HK-2 (cell line): ENCODE results near the gene FRMD8.

Source experiments
- DNase-seq: peaks from one replicate; pipeline ENCODE4 v3.0.0-alpha.2; 2018; ENCODE audit not compliant: unreplicated experiment

The FRMD8 gene

DNA sequence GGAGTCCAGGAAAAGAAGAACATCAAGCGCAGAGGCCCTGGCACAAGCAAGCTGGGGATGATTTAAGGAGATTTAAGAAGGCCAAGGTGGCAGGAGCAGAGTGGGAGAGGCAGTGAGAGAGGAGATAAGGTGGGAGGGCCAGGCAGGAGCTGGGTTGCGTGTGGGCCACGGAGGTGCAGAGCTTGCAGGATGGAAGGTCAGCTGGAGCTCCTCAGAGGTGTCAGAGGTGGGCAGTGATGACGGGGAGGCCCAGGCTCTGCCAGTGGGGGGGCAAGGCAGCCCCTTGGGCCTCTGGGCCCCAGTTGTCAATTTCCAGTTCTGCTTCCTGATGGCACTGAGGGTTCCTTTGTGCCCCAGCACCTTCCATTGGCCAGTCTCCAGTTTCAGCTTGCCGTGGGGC, 6.5 kb downstream of the FRMD8 start:
- DNase-seq = no peak

DNA sequence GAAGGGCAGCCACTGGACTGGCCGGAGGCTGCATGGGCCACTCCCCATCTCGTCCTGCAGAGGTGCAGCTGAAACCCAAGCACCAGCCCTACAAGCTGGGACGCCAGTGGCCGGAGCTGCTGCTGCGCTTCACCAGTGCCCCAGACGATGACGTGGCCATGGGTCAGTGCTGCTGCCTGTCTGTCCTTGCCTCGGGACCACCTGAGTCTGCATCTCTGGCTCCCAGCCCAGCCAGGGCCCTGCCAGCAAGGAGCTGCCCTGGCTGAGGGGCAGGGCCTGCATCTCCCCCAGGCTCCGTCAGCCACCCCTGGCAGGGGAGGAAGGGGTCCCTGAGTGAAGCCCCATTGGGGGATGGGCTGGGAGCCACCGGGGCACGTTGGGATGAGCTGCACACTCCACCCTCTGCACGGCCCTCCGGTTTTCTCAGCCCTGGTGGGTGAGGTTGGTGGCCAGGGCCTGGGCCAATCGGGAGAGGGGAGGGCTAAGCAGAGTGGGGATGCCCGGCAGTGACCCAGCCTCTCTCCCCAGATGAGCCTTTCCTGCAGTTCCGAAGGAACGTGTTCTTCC, 7.2 kb downstream of the FRMD8 start:
- DNase-seq = no peak

DNA sequence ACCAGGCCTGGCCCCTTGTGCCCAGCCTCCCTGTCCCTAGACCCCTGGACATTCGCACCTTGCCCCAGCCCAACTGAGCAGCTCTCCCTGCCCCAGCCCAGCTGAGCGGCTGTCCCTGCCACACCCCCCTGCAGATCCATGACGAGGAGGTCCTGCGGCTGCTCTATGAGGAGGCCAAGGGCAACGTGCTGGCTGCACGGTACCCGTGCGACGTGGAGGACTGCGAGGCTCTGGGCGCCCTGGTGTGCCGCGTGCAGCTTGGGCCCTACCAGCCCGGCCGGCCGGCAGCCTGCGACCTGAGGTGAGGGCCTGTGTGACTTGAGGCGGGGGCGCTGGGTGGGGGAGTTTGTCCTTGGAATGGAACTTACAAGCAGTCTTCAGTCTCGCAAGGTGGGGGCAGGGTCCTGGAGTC, 7.7 kb downstream of the FRMD8 start:
- no peak for DNase-seq

DNA sequence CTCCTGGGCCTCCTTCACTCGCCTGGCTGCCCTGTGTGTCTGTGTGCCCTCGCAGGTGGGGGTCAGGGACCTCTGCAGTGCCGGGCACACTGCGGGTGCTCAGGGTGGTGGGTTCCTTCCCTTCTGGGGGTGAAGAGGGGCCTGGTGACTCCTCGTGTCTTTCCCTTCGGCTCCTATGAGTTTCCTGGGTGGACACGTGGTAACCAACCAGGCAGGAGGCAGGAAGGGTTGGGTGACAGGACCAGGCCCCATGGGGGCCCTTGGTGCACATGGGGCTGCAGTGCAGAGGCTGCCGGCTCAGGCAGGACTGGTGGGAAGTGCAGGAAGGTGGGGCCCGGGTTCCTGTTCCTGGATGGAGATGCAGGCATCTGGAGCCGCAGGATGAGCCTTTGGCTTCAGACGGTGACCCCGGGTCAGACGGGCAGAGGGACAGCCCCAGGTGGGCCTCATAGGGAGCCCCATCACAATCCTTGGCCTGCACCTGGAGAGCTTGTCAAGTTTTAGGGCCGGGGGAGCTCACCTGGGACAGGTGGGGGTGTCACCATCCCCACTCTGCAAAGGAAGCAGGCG, 9.6 kb downstream of the FRMD8 start:
- DNase-seq = no peak

DNA sequence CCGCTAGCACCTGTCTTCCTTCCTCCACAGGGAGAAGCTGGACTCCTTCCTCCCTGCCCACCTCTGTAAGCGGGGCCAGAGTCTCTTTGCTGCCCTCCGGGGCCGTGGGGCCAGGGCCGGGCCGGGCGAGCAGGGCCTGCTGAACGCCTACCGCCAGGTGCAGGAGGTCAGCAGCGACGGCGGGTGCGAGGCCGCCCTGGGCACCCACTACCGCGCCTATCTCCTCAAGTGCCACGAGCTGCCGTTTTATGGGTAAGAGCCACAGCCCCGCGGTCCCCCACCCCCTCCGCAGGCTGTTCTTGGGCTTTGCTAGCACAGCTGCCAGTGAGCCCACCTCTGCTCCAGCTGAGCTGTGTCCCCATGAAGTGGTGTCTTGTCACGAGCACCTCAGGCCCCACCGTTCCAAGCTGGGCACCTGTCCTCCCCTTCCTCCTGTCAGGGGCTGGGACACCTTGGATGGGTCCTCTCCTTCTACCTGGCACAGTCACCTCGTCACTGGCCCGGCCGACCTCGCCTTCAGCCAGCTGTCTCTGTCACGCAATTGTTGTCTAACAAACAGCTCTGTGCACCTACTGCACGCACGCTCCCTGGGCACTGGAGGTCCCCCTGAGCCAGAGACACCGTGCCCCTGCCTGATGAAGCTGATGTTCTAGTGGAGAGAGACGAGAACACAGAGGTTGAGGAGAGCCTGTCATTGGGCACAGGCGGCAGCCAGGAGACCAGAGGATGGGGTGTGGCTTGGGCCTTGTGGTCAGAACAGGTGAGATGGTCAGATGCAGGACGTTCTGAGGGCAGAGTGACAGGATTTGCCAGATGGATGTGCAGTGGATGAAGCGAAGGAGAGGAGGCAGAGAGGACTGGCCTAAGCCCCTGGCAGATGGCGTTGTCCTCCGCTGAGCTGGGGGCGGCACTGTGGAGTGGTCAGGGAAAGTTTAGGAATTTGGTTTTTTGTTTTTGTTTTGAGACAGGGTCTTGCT, 10.6 kb downstream of the FRMD8 start:
- no peak for DNase-seq

DNA sequence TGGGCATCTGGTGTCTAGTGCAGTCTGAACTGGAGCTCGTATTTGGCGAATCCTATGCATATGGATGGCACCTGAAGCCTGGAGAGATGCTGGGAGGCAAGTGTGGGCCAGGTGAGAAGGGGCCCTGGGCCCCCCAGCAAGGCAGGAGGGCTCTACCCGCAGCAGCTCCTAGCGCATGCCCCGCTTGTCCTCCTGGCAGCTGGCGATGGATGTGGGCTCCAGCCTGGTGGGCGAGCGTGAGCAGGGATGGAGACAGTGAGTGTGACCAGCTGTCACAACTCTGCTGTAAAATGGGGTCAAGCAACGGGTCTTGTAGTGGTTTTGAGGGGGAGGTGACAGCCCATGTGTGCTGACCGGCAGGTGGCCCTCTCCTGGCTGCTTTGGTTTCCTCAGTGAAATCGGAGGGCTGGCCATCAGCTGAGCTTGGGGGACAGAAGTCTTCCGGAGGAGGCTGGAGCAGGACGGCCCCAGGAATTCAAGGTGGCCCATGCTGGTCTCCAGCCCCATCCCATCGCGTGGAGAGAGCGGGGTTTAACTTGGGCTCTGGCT, 12.0 kb downstream of the FRMD8 start:
- no peak for DNase-seq

DNA sequence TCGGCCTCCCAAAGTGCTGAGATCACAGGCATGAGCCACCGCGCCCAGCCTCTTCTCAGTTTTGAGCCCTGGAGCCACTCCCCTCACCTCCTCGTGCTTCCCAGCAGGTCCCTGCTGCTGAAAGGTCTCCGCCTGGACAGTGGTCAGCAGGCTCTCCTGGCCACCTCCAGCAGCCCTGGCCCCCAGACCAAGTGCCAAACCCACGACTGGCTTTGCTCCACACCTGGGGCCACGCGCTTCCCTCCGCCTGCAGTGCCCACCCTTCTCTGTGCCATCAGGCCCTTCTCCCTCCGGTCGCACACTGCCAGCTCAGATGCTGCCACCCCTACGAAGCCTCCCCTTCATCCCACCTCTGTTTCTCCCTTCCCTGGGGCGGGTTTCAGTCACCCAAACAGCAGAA, 12.8 kb downstream of the FRMD8 start:
- no peak for DNase-seq

DNA sequence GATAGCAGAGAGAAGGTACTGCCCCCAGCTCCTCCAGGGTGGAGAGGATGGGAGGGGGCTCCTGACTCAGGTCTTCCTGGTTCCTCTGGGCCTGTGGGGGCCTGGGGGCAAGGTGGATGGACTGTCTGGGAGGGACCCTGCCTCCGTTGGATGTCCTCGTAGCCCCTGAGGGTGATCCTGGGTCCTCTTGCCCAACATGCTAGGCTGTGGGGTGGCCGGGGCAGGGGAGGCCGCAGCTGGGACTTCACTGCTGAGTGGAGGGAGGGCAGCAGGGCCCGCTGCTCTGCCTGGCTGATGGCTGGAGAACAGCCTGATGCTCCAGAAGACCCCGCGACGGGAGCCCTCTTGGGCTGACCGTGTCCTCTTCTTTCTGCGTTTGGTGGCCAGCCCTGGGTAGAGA, 13.4 kb downstream of the FRMD8 start:
- DNase-seq = no peak

DNA sequence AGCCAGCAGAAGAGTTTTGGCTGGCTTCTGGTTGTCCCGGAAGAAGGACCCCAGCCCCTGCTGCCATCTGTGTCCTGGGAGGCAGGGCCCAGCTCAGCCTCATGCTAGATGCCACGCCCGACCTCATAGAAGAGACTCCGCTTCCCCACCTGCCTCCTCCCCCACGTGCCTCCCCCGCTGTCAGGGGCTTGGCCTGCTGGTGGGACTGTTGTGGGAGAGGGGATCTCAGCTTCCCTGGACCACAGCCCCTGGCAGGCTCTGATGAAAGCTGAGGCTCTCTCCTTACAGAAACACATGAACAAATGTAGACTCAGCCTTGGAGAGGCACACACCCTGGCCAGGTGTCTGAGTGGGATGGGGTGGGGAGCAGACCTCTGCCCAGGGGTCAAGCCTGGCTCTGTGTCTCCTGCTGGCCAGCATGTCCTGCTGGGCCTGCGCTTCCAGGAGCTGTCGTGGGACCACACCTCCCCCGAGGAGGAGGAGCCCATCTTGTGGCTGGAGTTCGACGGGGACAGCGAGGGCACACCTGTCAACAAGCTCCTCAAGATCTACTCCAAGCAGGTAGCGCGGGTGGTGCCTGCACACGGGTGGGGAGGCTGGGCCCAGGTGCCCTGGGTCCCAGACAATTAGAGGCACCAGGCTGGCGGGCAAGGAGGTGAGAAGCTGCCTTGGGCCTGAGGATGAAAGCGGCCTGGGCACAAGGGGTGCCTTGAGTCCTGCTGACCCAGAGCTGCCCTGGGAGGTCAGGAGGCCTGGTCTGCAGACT, 14.1 kb downstream of the FRMD8 start:
- no peak for DNase-seq

DNA sequence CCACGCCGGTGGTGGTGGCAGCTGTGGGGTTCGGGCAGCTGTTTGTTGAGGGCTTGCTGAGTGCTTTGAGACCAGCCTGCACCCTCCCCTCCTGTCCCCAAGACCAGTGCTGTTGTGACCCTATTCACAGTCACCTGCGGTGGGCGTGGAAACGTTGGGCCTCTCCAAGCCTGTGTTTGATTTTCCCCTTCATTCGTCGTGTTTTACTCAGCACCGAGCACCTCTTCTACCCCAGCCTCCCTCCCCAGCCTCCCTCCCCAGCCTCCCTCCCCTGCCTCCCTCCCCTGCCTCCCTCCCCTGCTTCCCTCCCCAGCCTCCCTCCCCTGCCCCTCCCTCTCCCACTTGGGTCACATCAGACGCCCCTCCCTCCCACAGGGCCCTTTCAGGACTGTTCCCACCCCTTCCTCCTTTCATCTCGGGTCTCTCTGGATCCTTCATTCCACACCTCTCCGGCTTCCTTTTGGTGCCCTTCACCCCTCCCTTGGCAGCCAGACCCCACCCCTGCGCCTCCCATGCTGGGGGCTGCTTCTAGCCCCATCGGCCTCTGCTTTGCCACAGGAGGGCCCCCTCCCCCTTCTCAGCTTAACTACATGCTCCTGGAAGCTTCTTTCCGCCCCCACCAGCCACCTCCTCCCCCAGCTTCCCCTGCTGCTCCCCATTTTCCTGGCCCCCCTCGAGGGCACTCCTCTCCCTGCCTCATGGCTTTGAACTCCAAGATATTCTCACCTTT, 14.8 kb downstream of the FRMD8 start:
- no peak for DNase-seq

DNA sequence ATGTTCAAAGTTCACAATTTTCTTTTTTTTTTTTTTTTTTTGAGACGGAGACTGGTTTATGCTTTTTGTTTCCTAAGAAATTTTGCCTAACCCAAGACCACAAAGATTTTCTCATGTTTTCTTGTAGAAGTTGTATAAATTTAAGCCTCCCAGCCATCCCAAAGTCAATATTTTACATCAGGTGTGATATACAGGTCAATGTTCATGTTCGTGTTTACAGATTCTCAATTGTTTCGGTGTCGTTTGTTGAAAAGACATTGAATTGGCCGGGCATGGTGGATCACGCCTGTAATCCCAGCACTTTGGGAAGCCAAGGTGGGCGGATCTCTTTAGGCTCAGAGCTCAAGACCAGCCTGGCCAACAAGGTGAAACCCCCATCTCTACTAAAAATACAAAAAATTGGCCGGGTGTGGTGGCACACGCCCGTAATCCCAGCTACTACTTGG, 15.4 kb downstream of the FRMD8 start:
- no peak for DNase-seq

DNA sequence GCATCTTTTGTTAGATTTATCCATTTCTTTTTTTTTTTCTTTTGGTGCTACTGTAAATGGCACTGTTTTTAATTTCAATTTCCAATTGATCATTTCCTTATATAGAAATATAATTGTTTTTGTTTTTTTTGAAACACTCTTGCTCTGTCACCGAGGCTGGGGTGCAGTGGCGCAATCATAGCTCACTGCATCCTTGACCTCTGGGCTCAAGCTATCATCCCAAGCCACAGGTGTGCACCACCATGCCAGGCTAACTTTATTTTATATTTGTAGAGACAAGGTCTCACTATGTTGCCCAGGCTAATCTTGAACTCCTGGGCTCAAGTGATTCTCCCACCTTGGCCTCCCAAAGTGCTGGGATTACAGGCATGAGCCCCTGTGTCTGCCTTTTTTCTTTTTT, 16.4 kb downstream of the FRMD8 start:
- DNase-seq = no peak

DNA sequence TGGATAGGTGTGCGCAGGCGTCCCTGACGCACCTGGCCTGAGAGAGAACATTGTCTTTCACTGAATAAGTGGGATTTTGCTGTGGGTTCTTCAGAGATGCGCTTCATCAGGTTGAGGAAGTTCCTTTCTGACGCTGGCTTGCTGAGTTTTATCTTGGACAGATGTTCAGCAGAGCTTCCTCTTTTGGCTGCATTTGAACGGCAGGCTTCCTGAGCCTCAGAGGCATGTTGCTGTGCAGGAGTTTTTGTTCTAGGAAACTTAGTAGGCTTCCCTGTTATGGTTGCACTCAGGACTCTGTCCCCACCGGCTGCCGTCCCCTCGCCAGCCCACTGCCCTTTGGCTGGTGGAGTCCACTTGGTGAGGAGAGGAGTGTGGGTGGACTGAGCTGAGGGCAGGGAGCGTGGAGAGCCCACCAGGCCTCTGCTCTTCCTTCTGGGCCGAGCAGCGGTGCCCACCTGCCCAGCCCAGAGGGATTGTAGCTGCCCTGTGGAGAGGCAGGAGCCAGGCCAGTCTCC, 17.2 kb downstream of the FRMD8 start:
- DNase-seq = no peak

DNA sequence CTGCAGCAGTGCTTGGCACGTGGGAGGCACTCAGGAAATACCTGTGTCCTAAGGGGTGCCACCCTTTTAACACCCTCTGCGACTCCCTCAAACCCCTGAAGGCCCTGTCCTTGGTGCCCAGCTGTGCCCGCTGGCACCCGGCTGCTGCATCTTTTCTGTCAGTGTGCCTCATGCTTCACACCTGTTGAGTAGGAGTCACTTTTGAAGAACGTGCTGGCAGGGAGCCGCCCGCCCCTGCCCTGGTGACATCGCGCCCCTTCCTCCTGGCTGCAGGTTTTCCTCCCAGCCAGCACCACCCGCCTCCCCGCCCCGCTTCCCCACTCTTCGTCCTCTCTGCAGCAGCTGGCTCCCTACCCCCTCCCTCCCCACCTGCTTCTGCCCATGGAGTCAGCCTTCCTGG, 17.8 kb downstream of the FRMD8 start:
- no peak for DNase-seq

DNA sequence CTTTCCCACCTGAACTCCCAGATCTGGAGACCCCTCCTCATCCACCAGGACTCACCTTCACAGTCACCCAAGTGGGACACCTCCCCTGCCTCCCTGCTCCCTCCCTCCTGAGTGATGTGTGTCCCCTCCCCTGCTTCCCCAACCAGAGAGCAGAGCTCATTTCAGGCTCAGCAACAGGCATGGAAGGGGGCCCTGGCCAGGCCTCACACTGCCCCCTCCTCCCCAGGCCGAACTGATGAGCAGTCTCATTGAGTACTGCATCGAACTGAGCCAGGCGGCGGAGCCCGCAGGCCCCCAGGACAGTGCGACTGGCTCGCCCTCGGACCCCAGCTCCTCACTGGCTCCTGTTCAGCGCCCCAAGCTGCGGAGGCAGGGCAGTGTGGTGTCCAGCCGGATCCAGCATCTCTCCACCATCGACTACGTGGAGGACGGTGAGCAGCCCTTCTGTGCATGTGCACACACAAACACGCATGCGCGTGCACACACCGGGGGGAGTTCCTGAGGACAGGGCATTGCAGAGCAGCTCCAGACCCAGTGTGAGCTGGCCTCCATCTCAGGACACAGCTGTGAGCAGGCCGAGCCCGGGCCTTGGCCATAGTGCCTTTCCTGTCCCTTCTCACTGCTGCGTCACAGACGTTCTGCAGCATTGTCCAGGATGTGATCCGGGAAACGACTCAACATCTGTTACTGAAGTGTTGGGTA, 18.4 kb downstream of the FRMD8 start:
- no peak for DNase-seq

DNA sequence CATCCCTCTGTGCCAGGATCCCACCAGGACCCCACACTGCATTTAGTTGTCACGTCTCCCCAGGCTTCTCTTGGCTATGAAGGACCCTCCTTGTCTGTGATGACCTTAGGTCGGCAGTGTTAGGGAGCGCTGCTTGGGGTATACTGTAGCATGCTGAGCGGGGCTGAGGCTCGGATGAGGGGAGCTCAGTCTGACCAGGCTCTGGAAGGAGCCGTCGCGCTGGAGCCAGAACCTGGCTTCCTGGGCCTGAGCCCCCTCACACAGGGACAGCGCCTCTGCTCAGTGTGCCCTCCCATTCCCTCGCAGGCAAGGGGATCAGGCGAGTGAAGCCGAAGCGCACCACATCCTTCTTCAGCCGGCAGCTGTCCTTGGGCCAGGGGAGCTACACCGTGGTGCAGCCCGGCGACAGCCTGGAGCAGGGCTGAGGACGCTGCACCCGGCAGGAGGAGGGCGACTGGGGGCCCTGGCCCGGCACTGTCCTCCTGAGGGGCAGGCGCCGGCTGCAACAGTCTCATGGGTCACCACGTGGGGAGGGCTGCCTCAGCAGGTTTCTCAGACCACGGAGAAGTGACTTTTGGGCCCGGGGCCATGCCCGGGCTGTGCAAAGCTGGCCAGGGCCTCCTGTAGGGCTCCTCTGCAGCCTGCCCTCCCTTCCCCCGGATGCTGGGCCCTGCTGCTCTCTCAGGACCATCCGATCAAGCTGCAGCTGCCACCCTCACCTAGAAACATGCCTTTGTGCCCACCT, 24.7 kb downstream of the FRMD8 start:
- DNase-seq = no peak

DNA sequence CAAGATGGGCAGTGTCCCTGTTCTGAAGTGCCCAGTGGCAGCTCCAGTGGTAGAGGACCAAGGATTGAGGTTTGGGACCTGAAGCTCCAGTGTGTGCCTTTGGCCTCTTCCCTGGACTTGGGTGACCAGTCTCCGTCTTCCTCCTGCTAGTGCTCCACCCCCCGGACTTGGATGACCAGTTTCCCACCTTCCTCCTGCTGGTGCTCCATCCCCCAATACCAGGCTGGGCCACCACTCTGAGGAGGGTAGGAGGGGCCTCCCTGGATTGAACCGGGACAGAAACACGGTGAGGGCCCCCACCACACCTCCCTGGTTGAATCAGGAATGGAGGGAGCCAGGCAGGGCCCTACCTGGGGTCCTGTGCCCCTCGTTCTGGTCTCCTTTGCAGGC, 25.2 kb downstream of the FRMD8 start:
- DNase-seq = no peak

DNA sequence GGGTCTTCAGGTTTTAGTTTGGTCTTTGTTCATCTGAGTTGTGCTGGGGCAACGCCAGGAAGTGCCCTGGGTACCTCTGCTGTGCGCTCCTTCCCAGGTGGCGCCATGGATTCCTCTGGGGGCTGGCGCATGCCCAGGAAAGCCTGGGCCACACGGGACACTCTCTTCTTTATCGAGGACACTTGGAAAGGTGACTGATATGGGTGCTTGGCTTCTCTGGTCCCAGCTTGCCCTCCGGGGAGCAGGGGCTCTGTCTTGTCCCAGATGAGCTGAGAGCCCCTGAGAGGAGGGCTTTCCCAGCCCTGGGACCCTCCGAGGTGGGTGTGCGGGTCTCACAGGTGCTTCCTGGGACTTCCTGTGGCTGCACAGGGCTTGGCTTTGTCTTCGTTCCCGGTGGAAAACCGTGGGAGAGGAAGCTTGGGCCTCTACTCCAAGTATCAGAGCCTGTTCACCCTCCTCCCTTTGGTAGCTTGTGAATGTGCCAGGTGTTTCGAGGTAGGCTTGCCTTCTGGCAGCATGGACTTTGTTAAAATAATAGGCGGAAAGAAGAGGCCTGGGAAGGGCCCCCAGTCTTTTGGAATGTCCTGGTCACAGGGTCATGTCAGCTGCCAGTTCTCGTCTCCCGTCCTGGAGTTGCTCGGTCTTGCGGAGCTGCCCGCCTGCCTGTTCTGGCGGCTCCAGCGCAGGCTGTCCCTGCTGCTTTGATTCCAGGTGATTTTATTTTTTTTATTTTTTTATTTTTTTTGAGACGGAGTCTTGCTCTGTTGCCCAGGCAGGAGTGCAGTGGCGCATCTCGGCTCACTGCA, 26.0 kb downstream of the FRMD8 start:
- DNase-seq = no peak
